Right lobe of liver (tissue), 6 donors: ENCODE measurements around the gene BTBD8. TPM values are rescaled to one million over a fixed set of nuclear protein-coding genes. Genes with fewer than 3 reads are reported as not detected.

ENCODE experiments used
- ATAC-seq, 4 donors: fragments of 200-7000 bp; cut with Tn5 transposase; one replicate each; pipeline ENCODE4 v1.9.1; 2020; ENCODE audit warnings: mild to moderate bottlenecking in 4 of 4, moderate library complexity in 4 of 4
- DNase-seq, 3 donors: peaks; one replicate each; pipeline ENCODE4 v3.0.0-alpha.2; 2020
- H3K27ac ChIP-seq, 3 donors: fragments of 200-600 bp; one replicate each; pipeline ENCODE4 v1.8.0; 2022
- H3K27me3 ChIP-seq, 2 donors: fragments of 200-600 bp; one replicate each; pipeline ENCODE4 v1.8.0; 2022
- H3K36me3 ChIP-seq, 4 donors: fragments of 200-600 bp; sonication (generic) in 1 of 4; one replicate each; pipeline versions ENCODE4 v1.5.1 to v1.8.0; 2017 to 2022; ENCODE audit warnings: control low read depth in 1 of 4
- H3K4me1 ChIP-seq, 4 donors: fragments of 200-600 bp; sonication (generic) in 1 of 4; one replicate each; pipeline versions ENCODE4 v1.5.1 to v1.8.0; 2017 to 2022; ENCODE audit warnings: control low read depth in 1 of 4
- H3K4me3 ChIP-seq, 3 donors: fragments of 200-600 bp; one replicate each; pipeline ENCODE4 v1.8.0; 2022
- H3K9me3 ChIP-seq, 4 donors: fragments of 200-600 bp; sonication (generic) in 1 of 4; one replicate each; pipeline versions ENCODE4 v1.5.1 to v1.8.0; 2017 to 2022; ENCODE audit warnings: control low read depth in 1 of 4
- CTCF ChIP-seq, 4 donors: fragments of 200-600 bp in 3 of 4; fragments of 450-650 bp in 1 of 4; IDR thresholded peaks; one replicate each; pipeline versions ENCODE4 v1.5.1 to v1.8.0; 2016 to 2022; ENCODE audit warnings: antibody characterized with exemption in 4 of 4, mild to moderate bottlenecking in 2 of 4
- POLR2A ChIP-seq: fragments of 450-650 bp; IDR thresholded peaks from one replicate; pipeline ENCODE4 v1.6.1; 2017; ENCODE audit warnings: antibody characterized with exemption, mild to moderate bottlenecking
- whole genome bisulfite sequencing: methylation state at CpG from one replicate; pipeline ENCODE4 v1.1.6; 2018; ENCODE audit warnings: low coverage, low lambda C conversion rate; ENCODE audit not compliant: insufficient coverage; ENCODE audit errors: missing lambda C conversion rate; 5-methylcytosine and 5-hydroxymethylcytosine counted together
- intact Hi-C, 2 donors: fragments of 100-400 bp; cut with DNase I; formaldehyde crosslinking; loops; one replicate each; pipeline versions ENCODE4 v1.11.2 to v1.14.1; 2022
- total RNA-seq, 6 experiments: library from RNA; depleted of rRNA in 2 of 6; stranded (reverse); fragments of >200 nt in 2 of 6; fragmentation: NEBNext Ultra II Directional in 3 of 6; extraction: Animal tissue kit (Norgen Biotek cat#: 25700) in 3 of 6; gene quantifications; one replicate each; pipeline versions ENCODE4 v1.1.0 to v1.2.4, GENCODE V29; 2016 to 2023
- donor health status: DM: no; HTN: yes; CAD: no.
- donor health status: DM: no; HTN: no; CAD: no.
- donor health status: DM: no; HTN: no; CAD: no.
- donor health status: DM: no; HTN: yes; CAD: no.
- donor health status: DM: no; HTN: yes; CAD: no.

BTBD8 gene
- total RNA-seq, 6 experiments from 2014 or later = 1.8 to 3.0 (median 2.1) TPM

GRCh38 chr1:92136341-92136740 is 56.2 kb downstream of the BTBD8 start:
- intact Hi-C loops = no loop called here
- no peak overlapping the region for H3K4me3 ChIP-seq
- no peak overlapping the region for H3K27ac ChIP-seq
- TF ChIP-seq CTCF (IDR thresholded peaks at IDR 0.05) (no peak), POLR2A (no peak)
- DNase-seq = no peak
- no peaks in the 10 kb centered on the region for H3K4me1 ChIP-seq
- no peak for ATAC-seq
- H3K27me3 ChIP-seq = no peaks in the 10 kb centered on the region
- no peaks in the 10 kb centered on the region for H3K9me3 ChIP-seq
- 73% methylated on average over 2 of the region's 2 CpGs for WGBS
- no peaks in the 10 kb centered on the region for H3K36me3 ChIP-seq

- Histone ChIP-seq H3K4me1 (no peaks in the 10 kb centered on the region), H3K27ac (no peak overlapping the region), H3K9me3 (no peaks in the 10 kb centered on the region), H3K27me3 (no peaks in the 10 kb centered on the region), H3K36me3 (no peaks in the 10 kb centered on the region), H3K4me3 (no peak overlapping the region)
- 88% methylated on average over 2 of the region's 2 CpGs for WGBS
- no peak for ATAC-seq
- TF ChIP-seq POLR2A = no peak
- no peak for TF ChIP-seq CTCF (IDR thresholded peaks at IDR 0.05)
- no peak for DNase-seq
- intact Hi-C loops = no loop called here
Observed at GRCh38 chr1:92154934-92155333, 74.8 kb downstream of the BTBD8 start.

- Histone ChIP-seq H3K27ac (no peak overlapping the region), H3K4me3 (no peak overlapping the region), H3K36me3 (no peaks in the 10 kb centered on the region), H3K27me3 (no peaks in the 10 kb centered on the region), H3K9me3 (no peaks in the 10 kb centered on the region), H3K4me1 (no peaks in the 10 kb centered on the region)
- intact Hi-C loops = no loop called here
- DNase-seq (no peak), ATAC-seq (no peak)
- 85% methylated on average over 3 of the region's 3 CpGs for WGBS
- TF ChIP-seq CTCF (IDR thresholded peaks at IDR 0.05) (no peak), POLR2A (no peak)
Observed at GRCh38 chr1:92159593-92159992, 79.4 kb downstream of the BTBD8 start.

GRCh38 chr1:92165389-92165788 is 85.2 kb downstream of the BTBD8 start:
- no peak for ATAC-seq
- Histone ChIP-seq H3K27me3 (no peaks in the 10 kb centered on the region), H3K36me3 (no peaks in the 10 kb centered on the region), H3K9me3 (no peaks in the 10 kb centered on the region), H3K4me1 (no peaks in the 10 kb centered on the region), H3K4me3 (no peak overlapping the region), H3K27ac (no peak overlapping the region)
- WGBS = no CpG with 5 or more reads among the region's 1 CpG
- DNase-seq = no peak
- TF ChIP-seq CTCF (IDR thresholded peaks at IDR 0.05) (no peak), POLR2A (no peak)
- intact Hi-C loops = no loop called here

- no peaks in the 10 kb centered on the region for H3K36me3 ChIP-seq
- no peaks in the 10 kb centered on the region for H3K9me3 ChIP-seq
- TF ChIP-seq CTCF (IDR thresholded peaks at IDR 0.05) = no peak
- no peak for TF ChIP-seq POLR2A
- no peak overlapping the region for H3K4me3 ChIP-seq
- no peak for ATAC-seq
- H3K27me3 ChIP-seq = no peaks in the 10 kb centered on the region
- DNase-seq = no peak
- no peak overlapping the region for H3K27ac ChIP-seq
- no peaks in the 10 kb centered on the region for H3K4me1 ChIP-seq
- WGBS = 100% methylated on average over 1 of the region's 1 CpG
- intact Hi-C loops = no loop called here
Observed at GRCh38 chr1:92167151-92167550, 87.0 kb downstream of the BTBD8 start.
